ENCODE measurements around the gene CHGA. TPM values are rescaled to one million over a fixed set of nuclear protein-coding genes. Genes with fewer than 3 reads are reported as not detected.

CHGA gene
- total and polyA plus RNA-seq, 2 donors from 2014 or later: 0.38 to 6.6 TPM

DNA sequence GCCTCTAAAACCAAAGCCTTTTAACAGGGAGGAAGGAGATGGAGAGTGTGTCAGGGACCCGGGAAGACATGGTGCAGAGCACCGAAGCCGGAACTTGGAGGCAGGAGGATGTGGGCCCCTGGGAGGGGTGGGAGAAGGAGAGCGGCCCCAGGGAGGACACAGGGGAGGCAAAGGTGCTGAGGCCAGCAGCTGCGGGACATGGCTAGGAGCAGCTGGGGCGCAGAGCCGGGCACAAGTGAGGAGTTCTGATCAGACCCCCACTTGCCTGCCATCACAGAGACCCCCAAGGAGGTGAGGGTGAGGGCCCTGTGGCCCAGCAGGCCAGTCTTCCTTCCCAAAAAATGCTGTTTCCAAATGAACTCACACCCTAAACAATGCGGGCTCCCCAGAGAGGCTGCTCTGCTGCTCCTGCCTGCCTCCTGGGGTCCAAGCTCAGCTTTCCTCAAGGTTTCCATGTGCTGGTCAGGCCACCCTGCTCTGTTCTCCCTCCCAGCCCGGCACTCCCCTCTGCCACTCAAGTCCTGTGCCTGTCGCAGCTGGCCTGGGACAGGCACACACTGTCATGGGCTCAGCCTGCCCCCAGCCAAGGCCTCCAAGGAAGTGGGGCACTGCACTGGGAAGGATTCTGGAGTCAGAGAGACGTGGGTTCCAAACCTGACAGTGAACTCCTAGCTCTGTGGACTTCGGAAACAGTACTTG, 24.0 kb downstream of the CHGA start:
- Histone ChIP-seq H3K9me3 (ENCODE audit: control insufficient read depth in 2 of 3, insufficient read depth in 1 of 3, low read length in 3 of 3) (no peaks in the 10 kb centered on the region), H3K4me3 (ENCODE audit: low read length in 3 of 3) (no peak overlapping the region), H3K4me1 (ENCODE audit: control insufficient read depth in 2 of 3, insufficient read depth in 2 of 3, low read depth in 1 of 3, low read length in 3 of 3) (peaks cover 0 to 6% (median 0%) of the 10 kb centered on the region in 3 donors), H3K36me3 (ENCODE audit: control insufficient read depth in 2 of 3, insufficient read depth in 3 of 3, low read length in 3 of 3) (peaks cover 0 to 28% (median 18%) of the 10 kb centered on the region in 3 donors), H3K27ac (ENCODE audit: low read depth in 2 of 2, low read length in 2 of 2) (no peak overlapping the region), H3K27me3 (ENCODE audit: control insufficient read depth, insufficient read depth, low read length) (no peaks in the 10 kb centered on the region), H3K9ac (ENCODE audit: low read length in 3 of 3) (no peak overlapping the region)
- intact Hi-C loops (cut with DNase I): no loop called here
- TF ChIP-seq, protein P1, sequence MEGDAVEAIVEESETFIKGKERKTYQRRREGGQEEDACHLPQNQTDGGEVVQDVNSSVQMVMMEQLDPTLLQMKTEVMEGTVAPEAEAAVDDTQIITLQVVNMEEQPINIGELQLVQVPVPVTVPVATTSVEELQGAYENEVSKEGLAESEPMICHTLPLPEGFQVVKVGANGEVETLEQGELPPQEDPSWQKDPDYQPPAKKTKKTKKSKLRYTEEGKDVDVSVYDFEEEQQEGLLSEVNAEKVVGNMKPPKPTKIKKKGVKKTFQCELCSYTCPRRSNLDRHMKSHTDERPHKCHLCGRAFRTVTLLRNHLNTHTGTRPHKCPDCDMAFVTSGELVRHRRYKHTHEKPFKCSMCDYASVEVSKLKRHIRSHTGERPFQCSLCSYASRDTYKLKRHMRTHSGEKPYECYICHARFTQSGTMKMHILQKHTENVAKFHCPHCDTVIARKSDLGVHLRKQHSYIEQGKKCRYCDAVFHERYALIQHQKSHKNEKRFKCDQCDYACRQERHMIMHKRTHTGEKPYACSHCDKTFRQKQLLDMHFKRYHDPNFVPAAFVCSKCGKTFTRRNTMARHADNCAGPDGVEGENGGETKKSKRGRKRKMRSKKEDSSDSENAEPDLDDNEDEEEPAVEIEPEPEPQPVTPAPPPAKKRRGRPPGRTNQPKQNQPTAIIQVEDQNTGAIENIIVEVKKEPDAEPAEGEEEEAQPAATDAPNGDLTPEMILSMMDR (IDR thresholded peaks at IDR 0.05; ENCODE audit: borderline replicate concordance, extremely low read depth, insufficient read depth): no peak
- peak in 1 of 5 donors; percentile 61 for DNase-seq
- no peak for FAIRE-seq

DNA sequence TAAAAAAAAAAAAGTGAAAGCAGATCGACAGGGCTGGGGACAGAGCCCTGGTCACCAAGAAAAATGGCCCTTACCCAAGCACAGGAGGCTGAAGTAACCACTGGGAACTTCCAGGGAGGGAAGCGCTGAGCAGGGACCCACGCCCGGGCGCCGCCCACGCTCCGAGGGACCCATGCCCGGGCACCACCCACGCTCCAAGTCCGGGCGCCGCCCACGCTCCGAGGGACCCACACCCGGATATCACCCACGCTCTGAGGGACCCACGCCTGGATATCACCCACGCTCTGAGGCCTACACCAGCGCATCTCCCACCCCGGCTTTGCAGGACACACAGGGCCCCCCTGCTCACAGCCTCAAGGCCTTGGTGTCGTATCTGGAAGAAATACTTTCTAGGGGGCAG, 25.7 kb downstream of the CHGA start:
- peak in 1 of 5 donors; percentile 67 for DNase-seq

DNA sequence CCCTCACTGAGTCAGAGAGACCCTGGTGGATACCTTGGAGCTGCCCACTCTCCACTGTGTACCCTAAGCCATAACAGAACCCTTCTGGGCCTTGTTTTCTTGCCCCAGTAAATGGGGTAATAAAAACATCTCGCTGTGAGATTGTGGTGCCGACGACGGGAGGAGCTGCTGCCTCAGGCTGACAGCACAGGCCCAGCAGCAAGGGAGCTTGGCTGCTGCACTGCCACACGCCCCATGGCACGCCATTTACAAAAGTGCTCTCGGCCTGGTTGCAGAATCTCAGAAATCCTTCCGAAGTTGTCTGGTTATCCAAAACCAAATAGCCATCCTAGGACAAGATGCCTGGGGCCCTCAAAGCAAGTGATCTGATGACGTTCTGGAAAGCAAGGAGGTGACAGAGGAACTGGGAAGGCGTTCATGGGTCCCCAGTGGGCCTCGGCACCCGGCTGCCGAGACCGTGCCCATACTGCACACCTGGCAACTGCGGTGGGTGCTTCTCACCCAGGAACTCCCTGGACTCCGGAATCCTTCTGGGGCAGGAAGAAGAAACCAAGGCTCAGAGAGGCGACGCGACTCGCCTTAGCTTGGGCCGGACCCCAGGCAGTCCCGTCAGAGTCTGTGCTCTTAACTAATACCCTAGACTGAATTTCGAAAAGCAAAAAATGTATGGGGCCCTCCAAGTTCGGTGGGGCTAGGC, 26.7 kb downstream of the CHGA start:
- DNase-seq (peak in 1 of 5 donors; percentile 52), FAIRE-seq (no peak)
- H3K4me3 ChIP-seq (ENCODE audit: low read length in 3 of 3): no peak overlapping the region
- H3K9me3 ChIP-seq (ENCODE audit: control insufficient read depth in 2 of 3, insufficient read depth in 1 of 3, low read length in 3 of 3): no peaks in the 10 kb centered on the region
- H3K9ac ChIP-seq (ENCODE audit: low read length in 3 of 3): no peak overlapping the region
- no peaks in the 10 kb centered on the region for H3K27me3 ChIP-seq (ENCODE audit: control insufficient read depth, insufficient read depth, low read length)
- H3K27ac ChIP-seq (ENCODE audit: low read depth in 2 of 2, low read length in 2 of 2): no peak overlapping the region
- intact Hi-C loops (cut with DNase I): loop anchor here (10.0 kb wide), 1 partner anchor 185 kb away; no protein-coding TSS in a partner anchor
- H3K36me3 ChIP-seq (ENCODE audit: control insufficient read depth in 2 of 3, insufficient read depth in 3 of 3, low read length in 3 of 3): peaks cover 0 to 34% (median 18%) of the 10 kb centered on the region in 3 donors
- H3K4me1 ChIP-seq (ENCODE audit: control insufficient read depth in 2 of 3, insufficient read depth in 2 of 3, low read depth in 1 of 3, low read length in 3 of 3): peaks cover 0 to 6% (median 0%) of the 10 kb centered on the region in 3 donors
- TF ChIP-seq, protein P1 (IDR thresholded peaks at IDR 0.05; ENCODE audit: borderline replicate concordance, extremely low read depth, insufficient read depth): no peak

More for the DNA sequence above, 25.7 kb downstream of the CHGA start:
- Histone ChIP-seq H3K27ac (ENCODE audit: low read depth in 2 of 2, low read length in 2 of 2) (no peak overlapping the region), H3K9ac (ENCODE audit: low read length in 3 of 3) (no peak overlapping the region), H3K4me3 (ENCODE audit: low read length in 3 of 3) (no peak overlapping the region), H3K27me3 (ENCODE audit: control insufficient read depth, insufficient read depth, low read length) (no peaks in the 10 kb centered on the region), H3K4me1 (ENCODE audit: control insufficient read depth in 2 of 3, insufficient read depth in 2 of 3, low read depth in 1 of 3, low read length in 3 of 3) (peaks cover 0 to 6% (median 0%) of the 10 kb centered on the region in 3 donors), H3K36me3 (ENCODE audit: control insufficient read depth in 2 of 3, insufficient read depth in 3 of 3, low read length in 3 of 3) (peaks cover 0 to 28% (median 18%) of the 10 kb centered on the region in 3 donors), H3K9me3 (ENCODE audit: control insufficient read depth in 2 of 3, insufficient read depth in 1 of 3, low read length in 3 of 3) (no peaks in the 10 kb centered on the region)
- TF ChIP-seq, protein P1 (IDR thresholded peaks at IDR 0.05; ENCODE audit: borderline replicate concordance, extremely low read depth, insufficient read depth): no peak
- intact Hi-C loops (cut with DNase I): no loop called here
- FAIRE-seq: no peak
